ENCODE data around the gene HRAS. TPM values are rescaled to one million over a fixed set of nuclear protein-coding genes. Genes with fewer than 3 reads are reported as not detected.

Gene HRAS
- total RNA-seq, 3 donors from 2014 or later (not counting 1 experiment from before 2014, with no cell fraction given), result 27.6 to 35.0 (median 30.6) TPM

DNA sequence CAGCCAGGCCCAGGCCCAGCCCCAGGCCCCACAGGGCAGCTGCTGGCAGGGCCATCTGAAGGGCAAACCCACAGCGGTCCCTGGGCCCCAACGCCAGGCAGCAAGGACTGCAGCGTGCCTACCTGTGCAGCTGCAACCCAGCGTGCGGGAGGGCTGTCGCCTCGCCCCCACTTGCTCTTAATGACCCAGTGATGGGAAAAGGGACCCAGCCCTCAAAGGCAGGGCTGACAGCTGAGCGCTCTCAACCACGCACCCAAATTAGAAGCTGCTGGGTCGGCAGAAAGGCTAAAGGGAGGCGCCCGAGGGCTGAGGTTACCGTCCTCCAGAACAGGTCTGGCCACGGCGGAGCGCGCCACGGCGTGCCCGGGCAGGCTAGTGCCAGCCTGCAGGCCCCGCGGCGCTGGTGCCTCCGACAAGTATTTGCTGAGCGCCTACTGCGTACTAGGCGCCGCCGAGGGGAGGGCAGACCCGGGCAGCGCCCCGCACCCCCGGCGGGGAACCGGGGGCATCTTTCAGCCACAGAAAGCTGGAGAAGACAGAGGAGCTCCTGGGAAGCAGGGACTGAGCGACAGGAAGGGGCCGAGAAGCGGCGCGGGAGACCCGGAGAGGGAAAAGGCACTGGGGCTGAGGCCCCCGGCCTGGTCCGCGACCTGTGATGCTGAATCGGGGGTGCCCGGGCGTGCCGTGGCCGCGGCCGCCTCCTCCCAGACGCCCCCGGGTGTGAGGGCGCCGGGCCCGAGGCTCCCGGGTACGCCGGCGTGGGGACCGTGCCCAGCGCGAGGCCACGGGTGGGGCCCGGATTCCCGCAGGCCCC lies 773 bp downstream of the HRAS start:
- intact Hi-C loops (cut with micrococcal nuclease), result no loop called here
- no peak overlapping the region for H3K27ac ChIP-seq (ENCODE audit: low read length)

DNA sequence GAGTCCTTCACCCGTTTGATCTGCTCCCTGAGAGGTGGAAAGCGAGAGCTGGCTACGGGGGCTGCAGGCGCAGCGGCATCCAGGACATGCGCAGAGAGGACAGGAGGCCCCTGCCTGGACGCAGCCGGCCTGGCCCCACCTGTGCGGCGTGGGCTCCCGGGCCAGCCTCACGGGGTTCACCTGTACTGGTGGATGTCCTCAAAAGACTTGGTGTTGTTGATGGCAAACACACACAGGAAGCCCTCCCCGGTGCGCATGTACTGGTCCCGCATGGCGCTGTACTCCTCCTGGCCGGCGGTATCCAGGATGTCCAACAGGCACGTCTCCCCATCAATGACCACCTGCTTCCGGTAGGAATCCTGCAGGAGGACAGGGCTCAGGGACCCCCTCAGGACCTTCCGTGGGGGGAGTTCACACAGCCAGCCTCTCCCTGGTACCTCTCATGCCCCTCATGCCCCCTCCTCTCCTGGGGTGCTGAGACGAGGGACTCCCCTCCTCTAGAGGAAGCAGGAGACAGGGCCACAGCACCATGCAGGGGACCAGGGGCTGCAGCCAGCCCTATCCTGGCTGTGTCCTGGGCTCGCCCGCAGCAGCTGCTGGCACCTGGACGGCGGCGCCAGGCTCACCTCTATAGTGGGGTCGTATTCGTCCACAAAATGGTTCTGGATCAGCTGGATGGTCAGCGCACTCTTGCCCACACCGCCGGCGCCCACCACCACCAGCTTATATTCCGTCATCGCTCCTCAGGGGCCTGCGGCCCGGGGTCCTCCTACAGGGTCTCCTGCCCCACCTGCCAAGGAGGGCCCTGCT lies 1.6 kb downstream of the HRAS start:
- H3K4me3 ChIP-seq (ENCODE audit: low read length), result no peak overlapping the region

More for the DNA sequence above, 773 bp downstream of the HRAS start:
- peak in 1 of 2 donors; percentile 54 for DNase-seq
- H3K9me3 Mint-ChIP-seq, result no peaks in the 10 kb centered on the region
- 8% methylated on average over 66 of the region's 66 CpGs for WGBS (ENCODE audit: insufficient coverage)
- H3K4me3 Mint-ChIP-seq, result peak overlapping the region; percentile 74
- peak overlapping the region in 1 of 2 donors; percentile 42 for H3K27ac Mint-ChIP-seq
- no peaks in the 10 kb centered on the region for H3K27me3 Mint-ChIP-seq (ENCODE audit: low read depth in 2 of 2)
- TF ChIP-seq, protein P1, sequence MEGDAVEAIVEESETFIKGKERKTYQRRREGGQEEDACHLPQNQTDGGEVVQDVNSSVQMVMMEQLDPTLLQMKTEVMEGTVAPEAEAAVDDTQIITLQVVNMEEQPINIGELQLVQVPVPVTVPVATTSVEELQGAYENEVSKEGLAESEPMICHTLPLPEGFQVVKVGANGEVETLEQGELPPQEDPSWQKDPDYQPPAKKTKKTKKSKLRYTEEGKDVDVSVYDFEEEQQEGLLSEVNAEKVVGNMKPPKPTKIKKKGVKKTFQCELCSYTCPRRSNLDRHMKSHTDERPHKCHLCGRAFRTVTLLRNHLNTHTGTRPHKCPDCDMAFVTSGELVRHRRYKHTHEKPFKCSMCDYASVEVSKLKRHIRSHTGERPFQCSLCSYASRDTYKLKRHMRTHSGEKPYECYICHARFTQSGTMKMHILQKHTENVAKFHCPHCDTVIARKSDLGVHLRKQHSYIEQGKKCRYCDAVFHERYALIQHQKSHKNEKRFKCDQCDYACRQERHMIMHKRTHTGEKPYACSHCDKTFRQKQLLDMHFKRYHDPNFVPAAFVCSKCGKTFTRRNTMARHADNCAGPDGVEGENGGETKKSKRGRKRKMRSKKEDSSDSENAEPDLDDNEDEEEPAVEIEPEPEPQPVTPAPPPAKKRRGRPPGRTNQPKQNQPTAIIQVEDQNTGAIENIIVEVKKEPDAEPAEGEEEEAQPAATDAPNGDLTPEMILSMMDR (IDR thresholded peaks at IDR 0.05), result no peak
- H3K4me1 ChIP-seq (ENCODE audit: control insufficient read depth, insufficient read depth, low read length), result peaks cover 37% of the 10 kb centered on the region
- H3K36me3 Mint-ChIP-seq, result no peaks in the 10 kb centered on the region
- H3K36me3 ChIP-seq (ENCODE audit: control insufficient read depth, insufficient read depth, low read length), result peaks cover 11% of the 10 kb centered on the region
- peak in 1 of 3 donors; percentile 0 for ATAC-seq
- no peaks in the 10 kb centered on the region for H3K9me3 ChIP-seq (ENCODE audit: control insufficient read depth, insufficient read depth, low read length)
- no peaks in the 10 kb centered on the region for H3K27me3 ChIP-seq (ENCODE audit: control insufficient read depth, insufficient read depth, low read length)
- H3K4me3 ChIP-seq (ENCODE audit: low read length), result peak overlapping the region; percentile 50
- H3K4me1 Mint-ChIP-seq, result peaks cover 0 to 25% of the 10 kb centered on the region in 2 donors

DNA sequence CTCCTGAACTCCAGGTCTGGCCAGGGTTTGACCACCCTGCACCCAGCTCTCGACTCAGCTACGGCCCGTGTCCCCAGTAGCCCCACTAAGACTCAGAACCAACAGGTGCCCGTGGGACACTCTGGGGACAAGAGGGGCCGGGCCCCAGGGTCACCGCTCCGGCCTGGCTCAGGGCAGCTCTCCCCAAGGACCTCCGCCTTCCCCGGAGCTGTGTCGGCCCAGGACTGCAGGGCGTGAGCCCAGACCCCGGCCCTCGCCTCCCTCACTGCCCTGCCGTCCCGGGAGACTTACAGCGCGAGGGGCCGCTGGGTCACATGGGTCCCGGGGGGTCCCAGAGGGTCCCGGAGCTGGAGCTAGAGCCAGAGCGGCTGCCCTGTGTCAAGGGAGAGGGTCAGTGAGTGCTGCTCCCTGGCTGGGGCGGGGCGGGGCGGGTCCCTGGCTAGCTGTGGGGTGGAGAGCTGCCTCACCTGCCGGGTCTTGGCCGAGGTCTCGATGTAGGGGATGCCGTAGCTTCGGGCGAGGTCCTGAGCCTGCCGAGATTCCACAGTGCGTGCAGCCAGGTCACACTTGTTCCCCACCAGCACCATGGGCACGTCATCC lies 2.3 kb downstream of the HRAS start:
- Mint-ChIP-seq H3K4me3 (no peak overlapping the region), H3K4me1 (peaks cover 0 to 24% of the 10 kb centered on the region in 2 donors), H3K27ac (no peak overlapping the region), H3K27me3 (ENCODE audit: low read depth in 2 of 2) (no peaks in the 10 kb centered on the region), H3K9me3 (no peaks in the 10 kb centered on the region), H3K36me3 (no peaks in the 10 kb centered on the region)
- 97% methylated on average over 33 of the region's 33 CpGs for WGBS (ENCODE audit: insufficient coverage)
- DNase-seq, result no peak
- no peak overlapping the region for H3K4me3 ChIP-seq (ENCODE audit: low read length)
- H3K27me3 ChIP-seq (ENCODE audit: control insufficient read depth, insufficient read depth, low read length), result no peaks in the 10 kb centered on the region
- no peak for ATAC-seq
- no peaks in the 10 kb centered on the region for H3K9me3 ChIP-seq (ENCODE audit: control insufficient read depth, insufficient read depth, low read length)
- H3K27ac ChIP-seq (ENCODE audit: low read length), result no peak overlapping the region
- peaks cover 11% of the 10 kb centered on the region for H3K36me3 ChIP-seq (ENCODE audit: control insufficient read depth, insufficient read depth, low read length)
- H3K4me1 ChIP-seq (ENCODE audit: control insufficient read depth, insufficient read depth, low read length), result peaks cover 31% of the 10 kb centered on the region
- intact Hi-C loops (cut with micrococcal nuclease), result no loop called here
- TF ChIP-seq, protein P1 (IDR thresholded peaks at IDR 0.05), result no peak

More for the DNA sequence above, 1.6 kb downstream of the HRAS start:
- Histone ChIP-seq H3K36me3 (ENCODE audit: control insufficient read depth, insufficient read depth, low read length) (peaks cover 11% of the 10 kb centered on the region), H3K9me3 (ENCODE audit: control insufficient read depth, insufficient read depth, low read length) (no peaks in the 10 kb centered on the region), H3K27ac (ENCODE audit: low read length) (no peak overlapping the region), H3K27me3 (ENCODE audit: control insufficient read depth, insufficient read depth, low read length) (no peaks in the 10 kb centered on the region), H3K4me1 (ENCODE audit: control insufficient read depth, insufficient read depth, low read length) (peaks cover 37% of the 10 kb centered on the region)
- Mint-ChIP-seq H3K36me3 (no peaks in the 10 kb centered on the region), H3K4me3 (no peak overlapping the region), H3K27ac (no peak overlapping the region), H3K4me1 (peaks cover 0 to 25% of the 10 kb centered on the region in 2 donors), H3K27me3 (ENCODE audit: low read depth in 2 of 2) (no peaks in the 10 kb centered on the region), H3K9me3 (no peaks in the 10 kb centered on the region)
- ATAC-seq, result no peak
- TF ChIP-seq, protein P1 (IDR thresholded peaks at IDR 0.05), result no peak
- 97% methylated on average over 37 of the region's 37 CpGs for WGBS (ENCODE audit: insufficient coverage)
- intact Hi-C loops (cut with micrococcal nuclease), result no loop called here
- DNase-seq, result no peak

Data from natural killer cell (primary cell).